SK-N-SH (cell line): ENCODE data around the gene PRELID3B. TPM values are rescaled to one million over a fixed set of nuclear protein-coding genes. Genes with fewer than 3 reads are reported as not detected.

ENCODE experiments used
- CTCF ChIA-PET: fragments of 300-600, 350-600 bp; formaldehyde crosslinking; extraction: SDS; loops from one replicate; lab custom pipeline; 2021; lab: Yijun Ruan, JAX
- POLR2A ChIA-PET: fragments of 350-600 bp; sonication (Branson Sonifier 250); formaldehyde crosslinking; extraction: SDS; loops from one replicate; lab custom pipeline; 2020; ENCODE audit warnings: antibody characterized with exemption, inconsistent platforms; lab: Yijun Ruan, JAX
- DNase-seq: peaks from one replicate; pipeline ENCODE4 v3.0.0; 2012
- H2AFZ ChIP-seq: fragments of 200-600 bp; sonication (generic); 2 replicates; pipeline ENCODE4 v1.8.1; 2016; ENCODE audit warnings: antibody characterized with exemption, mild to moderate bottlenecking, low read depth
- H3F3A ChIP-seq: fragments of 200-600 bp; sonication (generic); replicated peaks from 2 replicates; pipeline ENCODE3; 2016; ENCODE audit warnings: antibody characterized with exemption, mild to moderate bottlenecking; ENCODE audit not compliant: insufficient read depth
- H3K27ac ChIP-seq, 2 experiments: fragments of 200-500 bp in 1 of 2; fragments of 200-600 bp in 1 of 2; sonication (Bioruptor generic) in 1 of 2; sonication (generic), shearing (Covaris generic) in 1 of 2; 2 replicates each; pipeline versions ENCODE4 v1.5.1 to v1.6.1; 2014 to 2016; ENCODE audit warnings: low read depth in 2 of 2, inconsistent platforms in 1 of 2, low read length in 1 of 2, mild to moderate bottlenecking in 1 of 2, mixed read lengths in 1 of 2
- H3K27me3 ChIP-seq: fragments of 200-600 bp; sonication (generic), shearing (Covaris generic); 2 replicates; pipeline ENCODE4 v1.6.1; 2016; ENCODE audit warnings: mixed run types; ENCODE audit not compliant: insufficient read depth
- H3K36me3 ChIP-seq, 2 experiments: fragments of 200-500 bp in 1 of 2; fragments of 200-600 bp in 1 of 2; sonication (Bioruptor generic) in 1 of 2; sonication (generic) in 1 of 2; replicated peaks in 1 of 2; 2 replicates each; pipeline versions ENCODE3 to v1.5.1; 2014 to 2016; ENCODE audit warnings: low read length in 1 of 2, mild to moderate bottlenecking in 1 of 2; ENCODE audit not compliant: insufficient read depth in 2 of 2, control insufficient read depth in 1 of 2
- H3K4me1 ChIP-seq, 2 experiments: fragments of 200-500 bp in 1 of 2; fragments of 200-600 bp in 1 of 2; sonication (Bioruptor generic) in 1 of 2; sonication (generic), shearing (Covaris generic) in 1 of 2; 2 replicates each; pipeline versions ENCODE4 v1.5.1 to v1.6.1; 2014 to 2016; ENCODE audit warnings: low read depth in 1 of 2, low read length in 1 of 2, mixed run types in 1 of 2; ENCODE audit not compliant: insufficient read depth in 2 of 2, control insufficient read depth in 1 of 2
- H3K4me2 ChIP-seq: fragments of 200-600 bp; sonication (generic), shearing (Covaris generic); 2 replicates; pipeline ENCODE4 v1.6.1; 2017; ENCODE audit warnings: mixed run types
- H3K4me3 ChIP-seq, 2 experiments: fragments of 200-500 bp in 1 of 2; fragments of 200-600 bp in 1 of 2; sonication (Bioruptor generic) in 1 of 2; sonication (generic), shearing (Covaris generic) in 1 of 2; 2 replicates each; pipeline versions ENCODE4 v1.5.1 to v1.8.1; 2014 to 2016; ENCODE audit warnings: low read depth in 2 of 2, inconsistent platforms in 1 of 2, low read length in 1 of 2, mild to moderate bottlenecking in 1 of 2, mixed read lengths in 1 of 2, moderate library complexity in 1 of 2
- H3K79me2 ChIP-seq: fragments of 200-600 bp; sonication (generic); 2 replicates; pipeline ENCODE4 v1.8.1; 2017; ENCODE audit warnings: mild to moderate bottlenecking; ENCODE audit not compliant: insufficient read depth
- H3K9ac ChIP-seq: fragments of 200-600 bp; sonication (generic); 2 replicates; pipeline ENCODE4 v1.6.1; 2017; ENCODE audit warnings: mixed run types
- H3K9me2 ChIP-seq: fragments of 200-600 bp; sonication (generic); 2 replicates; pipeline ENCODE4 v1.6.1; 2017; ENCODE audit warnings: mixed run types
- H3K9me3 ChIP-seq: fragments of 200-600 bp; sonication (generic); 2 replicates; pipeline ENCODE4 v1.6.1; 2017; ENCODE audit warnings: mixed run types, mild to moderate bottlenecking, moderate library complexity
- H4K20me1 ChIP-seq: fragments of 200-600 bp; sonication (generic); 2 replicates; pipeline ENCODE4 v1.6.1; 2017; ENCODE audit warnings: mild to moderate bottlenecking, mixed run types; ENCODE audit not compliant: insufficient read depth
- CTCF ChIP-seq: fragments of 200-600 bp; sonication (generic); IDR thresholded peaks from 2 replicates; pipeline ENCODE4 v1.6.1; 2017; ENCODE audit warnings: antibody characterized with exemption, mild to moderate bottlenecking, moderate library complexity
- EP300 ChIP-seq, 2 experiments: IDR thresholded peaks; 2 replicates each; pipeline versions ENCODE4 v1.4.0 to v1.6.1; 2012; ENCODE audit warnings: borderline replicate concordance in 1 of 2, low read depth in 1 of 2, low read length in 1 of 2
- EZH2phosphoT487 ChIP-seq: fragments of 200-600 bp; sonication (generic); IDR thresholded peaks from 2 replicates; pipeline ENCODE4 v1.6.1; 2017; ENCODE audit warnings: low read depth, mixed run types, mild to moderate bottlenecking, antibody characterized with exemption, moderate library complexity, borderline replicate concordance
- FOXM1 ChIP-seq: IDR thresholded peaks from 2 replicates; pipeline ENCODE4 v1.4.0; 2012; ENCODE audit warnings: low read depth, mild to moderate bottlenecking
- GABPA ChIP-seq: IDR thresholded peaks from 2 replicates; pipeline ENCODE4 v1.4.0; 2012; ENCODE audit warnings: low read depth, mild to moderate bottlenecking
- IRF3 ChIP-seq: fragments of 150-350 bp; IDR thresholded peaks from 2 replicates; pipeline ENCODE4 v1.6.1; 2016; ENCODE audit warnings: mild to moderate bottlenecking, low read depth, low read length
- MXI1 ChIP-seq: IDR thresholded peaks from 2 replicates; pipeline ENCODE4 v1.6.1; 2012; ENCODE audit warnings: mild to moderate bottlenecking, low read depth, low read length, improper control_type of control experiment
- NRF1 ChIP-seq: IDR thresholded peaks from 2 replicates; pipeline ENCODE4 v1.6.1; 2012; ENCODE audit warnings: low read depth, mild to moderate bottlenecking, low read length
- POLR2AphosphoS5 ChIP-seq: IDR thresholded peaks from 2 replicates; pipeline ENCODE4 v1.6.1; 2012; ENCODE audit warnings: low read depth, low read length
- RAD21 ChIP-seq: IDR thresholded peaks from 2 replicates; pipeline ENCODE4 v1.6.1; 2012; ENCODE audit warnings: mild to moderate bottlenecking, low read length
- RXRA ChIP-seq: IDR thresholded peaks from 2 replicates; pipeline ENCODE4 v1.4.0; 2012; ENCODE audit warnings: low read depth, mild to moderate bottlenecking, borderline replicate concordance
- USF2 ChIP-seq: fragments of 150-350 bp; IDR thresholded peaks from 2 replicates; pipeline ENCODE4 v1.6.1; 2017; ENCODE audit warnings: antibody characterized with exemption, low read length, low read depth, borderline replicate concordance
- ZBTB33 ChIP-seq: IDR thresholded peaks from 2 replicates; pipeline ENCODE4 v1.4.0; 2012; ENCODE audit warnings: low read depth, borderline replicate concordance
- WGBS: methylation state at CpG from one replicate; pipeline ENCODE4 v1.1.6; 2017; ENCODE audit warnings: low lambda C conversion rate; 5-methylcytosine and 5-hydroxymethylcytosine counted together
- polyA plus RNA-seq, 3 experiments: library from polyadenylated mRNA; depleted of rRNA; stranded (reverse); fragments of >200 nt; gene quantifications; 2 replicates each; pipeline ENCODE4 v1.2.3, GENCODE V29; 2012

PRELID3B gene
- polyA plus RNA-seq, 1 of the 3 experiments (the other 2 are of a cell fraction): 20.9 TPM

GRCh38 chr20:59008715-59009336 is 33.8 kb downstream of the PRELID3B start (continued):
- TF ChIP-seq CTCF (no peak), USF2 (no peak), EZH2phosphoT487 (no peak), RXRA (no peak), RAD21 (no peak), FOXM1 (no peak)

- Histone ChIP-seq H3K4me3 (no peak overlapping the region), H3K4me2 (no peak overlapping the region)
These were observed 34.7 kb downstream of the PRELID3B start for GRCh38 chr20:59007665-59008511.

More at GRCh38 chr20:59007665-59008511, 34.7 kb downstream of the PRELID3B start:
- no peaks in the 10 kb centered on the region for H3K36me3 ChIP-seq
- WGBS: 93% methylated on average over 14 of the region's 24 CpGs
- no peak for DNase-seq
- H3K9ac ChIP-seq: no peak overlapping the region
- H3K27me3 ChIP-seq: no peaks in the 10 kb centered on the region
- ChIA-PET CTCF (interaction anchor here (0.9 to 1.4 kb wide), 2 partner anchors 12 to 448 kb away, joined by 3 to 5 read pairs; no protein-coding TSS in a partner anchor), POLR2A (no interaction called here)
- no peaks in the 10 kb centered on the region for H3K79me2 ChIP-seq
- no peaks in the 10 kb centered on the region for H3K9me3 ChIP-seq
- no peaks in the 10 kb centered on the region for H3K9me2 ChIP-seq
- H3K27ac ChIP-seq: no peak overlapping the region
- H2AFZ ChIP-seq: no peak overlapping the region
- no peaks in the 10 kb centered on the region for H3F3A ChIP-seq
- H4K20me1 ChIP-seq: no peaks in the 10 kb centered on the region
- H3K4me1 ChIP-seq: peaks cover 9 to 10% of the 10 kb centered on the region in 2 experiments; a peak in 2 of 4 replicates
- TF ChIP-seq MXI1: no peak
- no peak for TF ChIP-seq ZBTB33
- no peak for TF ChIP-seq IRF3
- TF ChIP-seq NRF1: no peak
- no peak for TF ChIP-seq EP300 (IDR thresholded peaks at IDR 0.05; ENCODE audit: borderline replicate concordance in 1 of 2, low read depth in 1 of 2, low read length in 1 of 2)
- TF ChIP-seq GABPA: no peak
- no peak for TF ChIP-seq POLR2AphosphoS5
